Measurements from ENCODE around the gene ASPN.
"Not testable (repeated sequence)": the region's sequence is repeated elsewhere in the genome, so short reads cannot be mapped to it uniquely, and the experiment has no call there.

Gene ASPN

DNA sequence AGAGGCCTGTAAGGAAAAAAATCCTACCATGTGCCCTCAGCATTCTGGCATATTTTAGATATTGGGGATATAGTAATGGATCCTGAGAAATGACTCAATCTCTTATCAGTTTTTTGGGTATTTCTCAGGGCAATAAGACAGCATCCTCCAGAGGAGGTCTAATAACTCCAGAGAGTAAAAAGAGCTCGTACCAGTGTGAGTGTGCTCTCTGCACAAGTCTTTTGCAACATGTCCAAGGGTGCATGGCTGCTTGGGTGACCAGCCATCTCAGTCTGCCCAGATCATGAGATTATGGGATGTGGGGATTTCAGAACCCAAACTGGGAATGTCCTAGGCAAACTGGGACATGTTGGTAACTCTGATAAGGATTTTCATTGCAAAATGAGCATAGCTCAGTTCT, 15.3 kb downstream of the ASPN start:
- DNase-seq = no peak

DNA sequence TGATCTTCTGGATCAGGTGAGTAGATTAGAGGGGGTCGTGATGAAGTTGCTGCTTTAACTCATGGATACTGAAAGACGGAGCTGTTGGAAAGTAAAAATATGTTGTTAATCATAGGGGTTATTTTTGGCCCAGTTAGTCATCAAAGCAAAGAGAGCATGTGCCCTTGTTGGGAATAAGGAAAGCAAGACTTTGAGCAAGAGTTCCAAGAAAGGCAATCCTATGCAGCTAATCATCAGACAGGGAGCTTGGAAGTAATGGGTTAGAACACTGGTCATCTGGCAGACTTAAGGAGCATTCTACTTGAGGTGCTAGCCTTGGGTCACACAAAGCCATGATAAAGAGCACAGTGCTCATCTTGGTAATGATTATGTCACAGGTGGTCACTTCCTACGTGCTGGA, 18.3 kb downstream of the ASPN start:
- no peak for DNase-seq

DNA sequence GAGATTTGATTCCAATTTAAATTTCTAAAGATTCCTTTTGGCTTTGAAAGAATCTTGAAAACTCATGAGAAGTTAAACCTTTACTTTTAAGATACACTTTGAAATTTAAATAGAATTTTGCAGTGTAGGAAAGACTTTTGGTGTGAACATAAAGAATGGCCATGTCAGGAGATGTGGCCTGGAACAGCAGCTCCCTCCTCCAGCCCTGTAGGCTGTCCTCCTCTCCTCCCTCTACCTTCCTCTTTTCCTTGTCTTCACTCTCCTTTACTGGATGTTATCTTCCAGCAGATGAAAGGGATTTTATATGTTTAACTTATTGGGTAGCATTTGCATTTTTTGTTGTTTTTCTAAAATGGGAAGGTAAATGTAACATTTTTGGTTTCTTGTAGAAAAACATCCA, 18.9 kb downstream of the ASPN start:
- DNase-seq = no peak

DNA sequence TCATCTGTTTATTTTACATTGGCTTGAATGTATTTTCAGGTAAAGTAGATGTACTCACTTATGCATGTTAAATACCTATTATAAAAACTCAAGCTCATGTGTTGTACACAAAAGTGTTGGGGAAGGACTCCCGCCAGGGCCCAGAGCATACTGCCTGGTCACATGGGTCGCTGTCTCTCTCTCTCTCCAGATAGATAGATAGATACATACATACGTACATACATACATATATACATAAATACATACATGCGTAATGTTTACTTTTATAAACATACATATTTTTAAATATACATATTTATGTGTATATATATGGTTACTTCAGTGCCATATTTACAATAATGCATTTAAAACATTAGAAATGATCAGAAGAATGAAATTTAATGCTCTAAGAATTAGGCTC, 24.7 kb downstream of the ASPN start:
- no peak for DNase-seq

DNA sequence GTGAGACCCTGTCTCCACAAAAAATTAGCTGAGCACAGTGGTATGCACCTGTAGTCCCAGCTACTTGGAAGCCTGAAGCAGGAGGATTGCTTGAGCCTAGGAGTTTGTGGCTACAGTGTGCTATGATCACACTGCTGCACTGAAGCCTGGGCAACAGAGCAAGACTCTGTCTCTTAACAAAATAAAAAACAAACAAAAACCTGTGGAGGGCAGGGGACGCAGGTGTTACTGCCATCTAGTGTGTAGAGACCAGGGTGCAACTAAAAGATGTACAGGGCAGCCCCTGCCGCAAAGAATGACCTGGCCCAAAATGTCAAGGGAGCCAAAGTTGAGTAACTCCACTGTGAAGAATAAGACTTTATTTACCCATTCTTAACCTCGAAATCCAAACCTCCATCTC, 27.1 kb downstream of the ASPN start:
- no peak for DNase-seq

DNA sequence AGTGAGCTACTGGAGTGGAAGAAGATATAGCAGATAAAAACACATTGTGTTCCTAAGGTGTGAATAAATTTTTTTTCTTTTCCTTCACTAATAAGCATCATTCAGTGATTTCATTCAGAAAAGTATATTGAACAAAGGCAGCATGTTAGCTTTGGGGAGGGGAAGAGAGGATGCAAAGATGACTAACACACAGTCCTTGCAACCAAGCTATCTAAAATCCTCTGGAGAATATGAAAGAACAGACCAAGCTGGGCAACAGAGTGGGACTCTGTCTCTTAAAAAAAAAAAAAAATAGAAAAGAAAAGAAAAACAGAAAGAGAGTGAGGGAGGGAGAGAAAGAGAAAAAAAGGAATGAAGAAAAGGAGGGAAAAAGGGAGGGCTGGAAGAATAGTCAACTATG, 35.8 kb downstream of the ASPN start:
- DNase-seq = no peak

DNA sequence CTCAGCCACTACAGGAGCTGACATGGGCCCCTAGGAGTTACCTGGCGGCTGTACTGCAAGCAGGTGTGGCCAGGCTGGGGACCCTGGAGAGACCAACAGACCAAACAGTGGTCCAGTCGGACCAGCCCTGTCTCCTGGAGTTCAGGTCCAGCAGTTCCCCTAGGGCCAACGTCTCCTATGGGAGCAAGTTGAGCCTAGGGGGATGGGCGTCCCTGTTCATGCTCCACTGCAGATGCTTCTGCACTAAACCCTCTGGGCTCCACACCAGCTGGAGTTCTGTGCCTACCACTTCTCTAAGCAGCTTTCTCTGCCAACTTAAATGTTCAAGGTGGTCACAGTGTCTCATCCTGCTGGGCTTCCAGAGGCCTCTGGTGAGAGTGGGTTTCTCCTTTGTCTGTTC, 37.5 kb downstream of the ASPN start:
- no peak for DNase-seq

DNA sequence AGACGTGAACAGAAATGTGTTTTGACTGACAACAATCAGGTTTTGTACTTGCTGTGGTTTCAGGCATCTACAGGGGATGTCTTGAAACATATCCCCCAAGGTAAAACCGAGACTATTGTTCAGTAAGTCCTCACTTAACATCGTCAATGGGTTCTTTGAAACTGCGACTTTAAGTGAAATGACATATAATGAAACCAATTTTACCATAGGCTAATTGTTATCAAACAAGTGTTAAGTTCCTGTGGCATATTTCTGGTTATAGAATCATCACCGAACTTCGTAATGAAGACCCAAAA, 41.6 kb downstream of the ASPN start:
- DNase-seq = peak; percentile 17

DNA sequence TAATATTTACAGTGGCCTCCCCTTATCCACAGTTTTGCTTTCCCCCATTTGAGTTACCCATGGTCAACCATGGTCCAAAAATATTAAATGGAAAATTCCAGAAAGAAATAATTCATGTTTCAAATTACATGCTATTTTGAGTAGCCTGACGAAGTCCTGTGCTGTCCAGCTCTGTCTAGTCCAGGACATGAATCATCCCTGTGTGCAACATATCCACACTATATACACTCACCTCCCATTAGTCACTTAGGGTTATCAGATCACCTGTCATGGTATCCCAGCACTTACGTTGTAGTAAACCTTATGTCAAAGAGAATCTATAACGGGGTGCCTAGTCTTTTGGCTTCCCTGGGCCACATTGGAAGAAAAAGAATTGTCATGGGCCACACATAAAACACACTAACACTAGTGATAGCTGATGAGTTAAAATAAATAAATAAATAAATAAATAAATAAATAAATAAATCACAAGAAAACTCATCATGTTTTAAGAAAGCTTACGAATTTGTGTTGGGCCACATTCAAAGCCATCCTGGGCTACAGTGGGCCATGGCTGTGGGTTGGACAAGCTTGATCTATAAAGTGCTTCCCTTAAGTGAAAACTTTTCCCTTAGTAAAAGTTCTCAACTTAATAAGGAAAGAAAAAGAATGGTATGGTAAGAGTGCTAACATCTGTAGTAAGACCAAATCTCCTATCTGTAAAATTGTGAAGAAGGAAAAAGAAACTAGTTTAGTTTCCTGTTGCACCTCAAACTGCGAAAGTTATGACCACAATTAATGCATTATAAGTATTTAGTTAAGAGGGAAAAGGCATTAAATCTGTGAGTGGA, 42.2 kb downstream of the ASPN start:
- no peak for DNase-seq

DNA sequence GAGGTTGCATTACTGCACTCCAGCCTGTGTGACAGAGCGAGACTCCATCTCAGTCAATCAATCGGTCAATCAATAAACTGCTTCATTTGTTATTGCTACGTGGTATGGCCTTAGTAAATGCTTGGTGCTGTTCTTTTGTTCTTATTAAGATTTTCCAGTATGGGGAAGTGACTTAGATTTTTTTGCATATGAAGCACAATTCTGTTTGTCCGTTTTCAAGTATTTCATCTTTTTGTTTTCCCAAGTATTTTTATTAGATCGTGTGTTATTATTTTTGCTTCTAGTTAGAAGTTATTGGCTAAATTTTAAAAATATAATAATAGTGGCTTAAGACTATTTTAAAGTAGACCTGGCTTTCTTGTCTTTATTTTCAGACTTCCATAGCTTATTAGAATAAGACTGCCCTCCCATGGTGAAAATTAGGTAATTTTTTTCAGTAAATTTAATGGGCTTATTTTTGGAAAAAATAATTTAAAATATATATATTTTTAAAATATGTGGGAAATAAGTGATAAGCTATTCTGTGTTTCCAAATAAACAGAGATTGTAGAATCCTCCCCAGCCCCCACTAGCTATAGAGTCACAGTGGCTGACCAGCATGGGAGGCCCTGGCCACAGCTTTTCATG, 43.3 kb downstream of the ASPN start:
- DNase-seq = peak; percentile 19

DNA sequence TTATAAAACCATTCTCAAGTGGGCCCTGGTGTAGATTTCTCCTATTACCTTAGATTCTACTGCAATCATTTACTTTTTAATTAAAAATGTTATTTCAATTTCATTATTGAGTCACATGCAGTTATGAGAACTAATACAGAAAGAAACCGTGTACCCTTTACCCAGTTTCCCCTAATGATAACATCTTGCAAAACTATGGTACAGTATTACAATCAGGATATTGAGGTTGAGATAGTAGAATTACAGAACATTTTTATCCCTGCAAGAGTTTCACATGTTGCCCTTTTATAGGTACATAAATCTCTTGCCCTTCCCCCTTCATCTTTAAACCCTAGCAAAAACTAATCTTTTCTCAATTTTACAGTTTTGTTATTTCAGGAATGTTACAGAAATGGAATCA, 47.0 kb downstream of the ASPN start:
- DNase-seq = no peak

DNA sequence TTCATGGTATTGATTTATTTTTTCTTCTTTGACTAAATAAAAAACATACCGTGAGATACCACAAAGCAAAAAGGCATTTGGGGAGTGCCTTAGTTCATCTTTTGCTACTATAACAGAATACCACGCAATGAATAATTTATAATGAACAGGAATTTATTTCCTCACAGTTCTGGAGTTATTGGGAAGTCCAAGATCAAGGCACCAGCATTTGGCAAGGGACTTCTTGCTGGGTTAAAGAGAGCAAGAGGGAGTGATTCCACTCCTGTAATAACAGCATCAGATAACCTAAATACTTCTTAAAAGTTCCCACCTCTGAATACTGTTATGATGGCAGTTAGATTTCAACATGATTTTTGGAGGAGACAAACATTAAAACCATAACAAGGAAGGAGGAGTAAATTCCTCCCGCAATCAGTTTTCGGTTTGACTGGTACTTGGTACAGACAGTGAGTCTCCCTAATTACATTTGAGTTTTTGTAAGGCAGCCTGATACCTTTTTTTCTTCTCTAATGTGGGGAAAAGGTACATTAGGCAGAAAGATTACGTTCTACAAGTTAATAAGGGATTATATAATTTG, 49.2 kb downstream of the ASPN start:
- no peak for DNase-seq

DNA sequence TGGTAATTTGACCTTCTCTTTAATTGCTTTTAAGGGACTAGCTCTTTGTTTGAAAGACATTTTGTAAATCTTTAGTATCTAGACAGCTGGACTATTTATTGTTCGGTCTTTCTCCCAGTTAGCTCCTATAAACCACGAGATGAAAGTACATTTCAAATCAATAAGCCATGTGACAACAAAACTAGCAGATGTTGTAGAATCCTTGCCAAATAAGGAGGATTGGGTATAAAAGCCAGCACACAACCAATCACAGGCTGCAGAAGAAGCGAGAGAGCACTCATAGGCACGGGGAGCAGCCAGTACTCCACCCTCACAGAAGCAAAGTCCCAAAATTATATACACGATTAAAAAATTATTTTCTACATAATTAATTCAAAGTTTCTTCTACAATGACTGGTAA, 50.0 kb downstream of the ASPN start:
- DNase-seq = no peak

DNA sequence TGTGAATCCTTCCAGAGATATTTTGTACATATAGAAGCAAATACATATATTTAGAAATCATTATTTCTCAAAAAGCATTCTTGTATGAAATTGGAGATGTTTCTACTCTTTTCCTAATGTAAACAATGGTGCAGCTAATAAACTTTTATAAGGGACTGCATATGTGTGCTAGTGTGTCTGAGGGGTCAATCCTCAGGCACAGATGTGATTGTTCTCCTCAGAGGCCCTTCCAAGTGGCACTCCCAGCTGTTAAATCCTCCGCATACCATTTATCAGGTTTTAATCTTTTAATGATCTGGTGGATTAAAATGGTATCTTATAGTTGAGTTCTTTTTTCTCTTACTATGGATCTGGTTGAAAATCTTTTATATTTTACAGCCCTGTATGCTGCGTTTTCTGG, 52.5 kb downstream of the ASPN start:
- DNase-seq = no peak

DNA sequence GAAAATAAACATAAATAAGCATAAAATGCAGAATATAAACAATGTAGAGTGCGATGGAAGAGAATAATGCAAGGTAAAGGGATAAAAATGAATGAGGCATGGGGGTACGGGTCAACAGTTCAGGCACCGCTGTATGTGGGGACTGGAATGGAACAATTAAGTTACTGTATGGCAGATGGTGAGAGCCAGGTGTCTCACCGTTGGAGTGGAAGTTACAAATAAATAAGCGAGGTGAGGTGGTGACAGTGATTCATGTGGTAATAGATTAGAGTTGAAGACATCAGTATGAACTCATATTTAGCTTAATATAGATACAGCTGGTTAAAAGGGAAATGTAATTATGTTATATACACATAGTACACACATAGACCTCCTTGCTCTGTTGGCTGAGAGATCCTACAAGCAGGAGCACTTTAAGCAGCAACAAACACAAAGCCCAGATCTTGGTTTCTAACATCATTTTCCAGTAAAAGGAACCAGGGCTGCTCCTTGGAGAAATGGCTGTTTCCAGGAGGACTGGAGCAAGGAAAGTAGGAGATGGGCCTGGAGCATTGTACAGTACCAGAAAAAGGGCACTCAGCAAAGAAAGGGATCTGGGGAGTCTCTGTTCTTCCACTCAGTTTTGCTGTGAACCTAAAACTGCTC, 55.7 kb downstream of the ASPN start:
- no peak for DNase-seq

DNA sequence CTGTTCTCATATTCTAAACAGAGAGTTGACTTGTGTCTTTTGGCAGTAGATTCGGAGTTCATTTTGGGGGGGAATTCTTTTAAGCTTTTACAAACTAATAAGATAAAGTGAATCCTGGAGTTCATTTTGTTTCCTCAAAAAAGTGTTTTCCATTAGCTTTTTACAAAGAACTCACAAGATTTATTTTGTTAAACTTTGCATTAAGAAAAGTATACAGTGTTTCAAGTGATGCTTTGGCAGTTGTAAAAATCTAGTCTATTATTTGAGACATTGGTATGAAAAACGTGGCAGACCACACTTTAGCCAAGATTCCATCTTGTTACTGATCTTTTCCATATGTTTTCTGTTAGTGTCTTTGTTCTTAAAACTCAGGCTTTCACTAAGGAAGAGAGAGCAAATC, 56.8 kb downstream of the ASPN start:
- no peak for DNase-seq

DNA sequence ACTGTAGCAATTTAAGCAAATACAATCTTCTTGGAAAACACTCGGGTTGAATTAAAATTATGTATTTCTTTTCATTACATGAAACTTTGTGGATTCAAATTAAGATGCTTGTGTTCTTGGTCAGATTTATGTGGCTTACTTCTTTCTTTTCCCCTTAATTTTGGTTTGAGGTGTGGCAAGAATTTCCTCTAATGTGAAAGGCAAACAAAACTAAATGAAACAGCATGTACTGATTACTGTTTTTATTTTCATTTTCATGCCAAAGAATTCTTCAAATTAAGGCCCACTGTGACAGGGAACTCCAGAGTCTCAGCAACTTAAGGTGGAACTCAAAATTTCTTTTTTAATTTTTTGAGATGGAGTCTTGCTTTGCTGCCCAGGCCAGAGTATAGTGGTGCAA, 58.0 kb downstream of the ASPN start, which contains the start of gene OMD:
Gene OMD (minus strand): TSS at position 132 of the 400 bp plus-strand sequence. CDS start 6,913 bp downstream, outside the sequence.
- DNase-seq = no peak

DNA sequence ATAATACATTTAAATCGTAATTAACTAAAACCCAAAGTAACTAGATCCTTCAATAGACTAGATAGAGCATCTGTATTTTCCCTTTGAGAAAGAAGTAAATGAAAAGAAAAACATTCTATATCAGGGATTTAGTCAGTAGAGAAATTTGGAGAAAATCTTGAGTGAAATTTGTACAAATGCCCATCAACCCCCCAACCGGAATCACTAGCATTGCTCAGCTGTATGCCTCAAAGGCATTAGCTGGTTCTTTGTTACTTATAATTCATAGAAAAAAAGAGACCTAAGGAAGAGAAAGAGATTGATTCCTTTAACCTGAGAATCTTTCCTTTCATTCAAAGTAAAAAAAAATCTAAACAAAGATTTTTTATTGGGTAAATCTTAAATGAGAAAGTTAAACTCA, 58.7 kb downstream of the ASPN start:
- no peak for DNase-seq

DNA sequence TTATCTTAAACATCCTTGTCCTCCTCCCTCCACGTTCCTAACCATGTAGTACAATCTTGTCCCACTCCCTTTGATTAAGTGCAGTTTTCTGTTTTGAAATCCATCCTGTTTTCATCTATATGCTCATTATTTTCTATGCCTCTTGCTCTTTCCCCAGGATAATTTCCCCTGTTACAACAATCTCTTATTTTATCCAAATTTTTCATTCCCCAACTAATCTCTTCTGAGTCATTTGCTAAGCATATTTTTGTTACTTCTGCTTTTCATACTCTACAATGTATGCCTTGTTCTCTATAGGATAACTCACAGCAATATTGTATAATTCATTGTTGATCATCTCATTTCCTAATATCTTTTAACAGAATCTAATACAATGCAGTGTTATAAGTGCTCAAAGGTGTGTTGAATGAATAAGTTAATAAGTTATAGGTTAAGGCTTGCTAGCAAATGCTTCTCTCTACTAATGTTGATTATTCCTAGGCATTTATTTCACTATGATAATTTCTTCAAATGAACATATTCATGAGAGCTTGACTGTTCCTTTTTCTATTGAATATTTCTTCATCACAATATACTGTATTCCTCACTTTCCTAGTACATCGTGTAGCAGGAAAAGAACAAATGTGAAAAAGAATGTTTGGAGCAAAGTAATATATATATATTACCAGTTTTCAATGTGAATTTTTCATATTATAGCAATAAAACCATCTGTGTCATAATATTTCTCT, 59.5 kb downstream of the ASPN start:
- no peak for DNase-seq

DNA sequence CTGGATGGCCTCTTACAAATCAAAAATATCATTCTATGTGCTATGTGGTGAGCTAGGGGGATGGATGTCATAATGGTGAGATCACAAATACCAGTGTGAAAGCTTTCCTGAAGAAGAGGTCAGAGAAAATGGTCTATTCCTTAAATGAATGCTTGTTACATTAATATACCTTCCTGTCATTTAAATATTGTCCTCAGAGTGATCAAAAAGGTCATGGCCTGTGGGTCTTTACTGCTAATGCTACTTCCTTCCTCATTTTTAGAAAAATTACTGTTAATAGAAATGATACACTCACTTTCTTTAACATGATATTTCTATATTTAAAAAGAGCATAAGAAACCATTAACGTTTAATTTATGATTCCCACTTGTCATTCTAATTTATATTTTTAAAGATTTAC, 67.7 kb downstream of the ASPN start:
- DNase-seq = no peak

DNA sequence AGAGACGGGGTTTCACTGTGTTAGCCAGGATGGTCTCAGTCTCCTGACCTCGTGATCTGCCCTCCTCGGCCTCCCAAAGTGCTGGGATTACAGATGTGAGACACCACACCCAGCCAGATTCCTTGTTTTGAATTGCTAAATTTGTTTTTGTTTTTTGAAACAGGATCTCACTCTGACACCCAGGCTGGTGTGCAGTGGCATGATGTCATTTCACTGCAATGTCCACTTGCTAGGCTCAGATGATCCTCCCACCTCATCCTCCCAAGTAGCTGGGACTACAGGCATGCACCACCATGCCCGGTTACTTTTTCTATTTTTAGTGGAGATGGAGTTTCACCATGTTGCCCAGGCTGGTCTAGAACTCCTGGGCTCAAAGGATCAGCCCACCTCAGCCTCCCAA, 71.1 kb downstream of the ASPN start:
- not testable (repeated sequence) for DNase-seq

DNA sequence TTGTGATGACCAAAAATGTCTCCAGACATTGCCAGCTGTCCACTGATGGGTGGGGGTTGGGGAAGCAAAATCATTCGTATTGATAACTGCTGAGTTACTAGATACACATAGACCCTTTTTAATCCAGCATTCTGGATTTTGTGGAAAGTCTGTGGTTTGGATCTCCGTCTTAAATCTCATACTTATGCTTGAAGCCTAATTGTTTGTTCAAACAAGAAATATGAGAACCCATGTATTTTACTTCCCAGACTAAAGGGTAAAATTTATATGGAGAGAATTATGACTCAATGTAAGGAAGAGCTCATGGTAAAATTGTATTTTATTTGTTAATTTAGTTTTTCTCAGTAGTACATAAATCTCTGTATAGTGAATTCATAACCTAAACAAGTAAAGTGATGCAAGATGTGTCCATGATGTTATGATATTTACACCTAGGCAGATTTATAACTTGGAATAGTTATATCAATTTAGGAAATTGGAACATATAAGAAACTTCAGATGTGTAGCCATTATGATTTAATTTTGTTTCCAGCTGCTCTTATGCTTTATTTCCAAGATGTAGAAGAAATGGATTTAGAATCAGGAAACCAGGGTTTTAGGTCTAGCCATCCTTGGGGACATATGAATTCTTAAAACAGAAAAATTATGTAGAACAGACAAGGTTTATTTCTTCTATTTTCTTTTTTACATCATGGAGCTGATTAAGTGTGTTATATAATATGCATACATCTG, 73.4 kb downstream of the ASPN start:
- no peak for DNase-seq

DNA sequence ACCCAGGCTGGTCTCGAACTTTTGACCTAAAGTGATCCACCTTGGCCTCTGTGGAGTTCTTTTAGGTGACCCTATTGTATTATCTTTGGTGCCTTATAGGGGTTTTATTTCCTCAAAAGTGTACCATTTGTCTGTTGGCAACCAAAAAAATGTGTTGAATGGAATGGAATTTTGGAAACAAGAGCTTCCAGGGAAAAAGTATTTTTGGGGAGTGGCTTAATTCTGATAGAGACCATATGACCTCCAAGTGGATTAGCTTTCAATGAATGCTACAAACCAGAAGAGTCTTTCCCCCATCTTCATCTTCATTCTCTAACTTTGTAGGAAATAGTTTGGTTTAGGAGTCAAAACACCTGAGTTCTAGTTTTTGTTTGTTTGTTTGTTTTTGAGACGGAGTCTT, 74.5 kb downstream of the ASPN start:
- DNase-seq = no peak
